Sciatic nerve (tissue), 2 donors: ENCODE measurements around the gene CFAP206. TPM values are rescaled to one million over a fixed set of nuclear protein-coding genes. Genes with fewer than 3 reads are reported as not detected.

ENCODE experiments used
- ATAC-seq: fragments of 200-7000 bp; cut with Tn5 transposase; one replicate; pipeline ENCODE4 v1.9.1; 2020; ENCODE audit warnings: mild to moderate bottlenecking, moderate library complexity
- DNase-seq: peaks from one replicate; pipeline ENCODE4 v3.0.0-alpha.2; 2020; ENCODE audit warnings: low spot score
- intact Hi-C: fragments of 100-400 bp; cut with DNase I; formaldehyde crosslinking; loops from one replicate; pipeline ENCODE4 v1.14.2; 2022
- total RNA-seq: library from RNA; stranded (reverse); fragmentation: NEBNext Ultra II Directional; extraction: Animal tissue kit (Norgen Biotek cat#: 25700); gene quantifications from one replicate; pipeline ENCODE4 v1.2.1, GENCODE V29; 2021
- donor health status: DM: no; HTN: no; CAD: no.
- donor health status: DM: no; HTN: no; CAD: no.

Gene CFAP206, protein sequence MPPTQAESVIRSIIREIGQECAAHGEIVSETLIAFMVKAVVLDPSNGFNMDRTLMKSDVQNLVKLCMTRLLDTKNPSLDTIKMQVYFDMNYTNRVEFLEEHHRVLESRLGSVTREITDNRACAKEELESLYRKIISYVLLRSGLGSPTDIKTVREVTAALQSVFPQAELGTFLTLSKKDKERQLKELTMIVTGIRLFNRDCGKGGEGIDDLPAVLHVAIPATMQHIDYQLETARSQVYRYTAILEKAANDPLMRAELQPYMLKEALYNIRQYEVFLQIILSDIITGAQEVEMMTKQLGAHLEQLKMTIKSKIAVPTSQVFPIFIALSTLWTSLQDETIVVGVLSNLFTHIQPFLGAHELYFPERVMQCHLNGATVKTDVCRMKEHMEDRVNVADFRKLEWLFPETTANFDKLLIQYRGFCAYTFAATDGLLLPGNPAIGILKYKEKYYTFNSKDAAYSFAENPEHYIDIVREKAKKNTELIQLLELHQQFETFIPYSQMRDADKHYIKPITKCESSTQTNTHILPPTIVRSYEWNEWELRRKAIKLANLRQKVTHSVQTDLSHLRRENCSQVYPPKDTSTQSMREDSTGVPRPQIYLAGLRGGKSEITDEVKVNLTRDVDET
- 0.40 TPM for total RNA-seq

DNA sequence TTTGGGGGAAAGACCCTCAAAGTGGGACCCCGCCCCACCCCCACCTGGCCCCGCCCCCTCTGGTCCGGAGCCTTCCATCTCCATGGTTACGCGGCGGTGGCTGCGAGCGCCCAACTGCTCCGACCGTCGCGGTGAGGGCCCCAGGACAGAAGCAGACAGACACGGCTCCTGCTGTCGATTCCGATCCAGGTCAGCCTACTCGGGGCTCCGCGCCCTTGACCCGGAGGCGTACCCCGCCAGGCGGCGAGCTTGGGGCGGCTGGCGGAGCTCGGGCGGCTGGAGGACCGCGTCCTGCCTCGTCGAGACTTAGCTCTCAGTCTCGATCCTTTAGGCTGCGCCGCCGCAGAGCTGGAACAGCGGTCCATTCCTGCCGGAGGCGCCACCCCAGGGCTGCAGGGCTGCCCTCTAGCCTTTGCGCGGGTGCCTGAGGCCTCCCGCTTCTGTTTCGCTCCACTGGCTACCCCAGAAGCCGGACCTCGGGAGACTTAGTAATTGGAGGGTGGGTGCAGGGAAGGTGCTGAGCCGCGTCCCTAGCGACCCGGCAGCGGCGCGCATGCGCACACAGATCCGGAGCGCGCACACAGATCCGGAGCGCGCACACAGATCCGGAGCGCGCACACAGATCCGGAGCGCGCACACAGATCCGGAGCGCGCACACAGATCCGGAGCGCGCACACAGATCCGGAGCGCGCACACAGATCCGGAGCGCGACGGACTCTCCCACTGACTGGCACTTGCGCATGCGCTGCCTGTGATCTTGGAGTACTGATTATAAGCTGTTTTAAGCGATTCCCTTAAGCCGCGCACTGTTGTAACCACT, at the start of gene CFAP206:
Gene CFAP206, plus strand, starts transcription at position 72 of the 820 bp plus-strand sequence. CDS start 1,868 bp downstream, outside the sequence.
- peak; percentile 84 for DNase-seq
- intact Hi-C loops = no loop called here
- peak; percentile 97 for ATAC-seq

DNA sequence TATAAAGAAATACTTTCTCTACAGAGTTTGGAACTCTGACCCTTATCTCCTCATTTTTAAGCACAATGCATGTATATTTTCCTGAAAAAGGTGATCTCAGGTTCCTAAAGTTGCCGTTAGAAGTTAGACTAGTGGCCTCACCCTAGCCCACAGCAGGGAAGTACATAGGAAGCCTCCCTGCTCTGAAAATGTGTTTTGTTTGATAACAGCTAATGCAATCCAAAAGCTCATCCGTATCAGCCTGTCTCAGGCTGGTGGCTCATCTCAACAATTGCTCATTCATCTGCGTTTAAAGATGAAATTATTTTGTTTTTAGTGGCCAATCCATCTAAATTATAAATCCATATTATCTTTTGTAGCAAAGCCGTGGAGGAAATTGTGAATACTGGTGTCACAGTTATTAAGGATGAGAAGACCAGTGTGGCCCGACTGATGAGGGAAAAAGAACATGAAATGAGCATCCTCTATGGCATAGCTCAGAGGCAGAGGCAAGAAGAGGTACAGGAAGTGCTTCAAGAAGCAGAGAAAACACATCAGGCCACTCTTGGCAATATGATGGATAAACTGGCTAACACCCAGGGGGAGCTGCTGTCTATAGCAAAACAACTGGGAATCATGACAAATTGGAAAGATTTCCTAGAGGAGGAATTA, 43.0 kb upstream of the CFAP206 start:
- intact Hi-C loops = no loop called here
- DNase-seq (no peak), ATAC-seq (no peak)

DNA sequence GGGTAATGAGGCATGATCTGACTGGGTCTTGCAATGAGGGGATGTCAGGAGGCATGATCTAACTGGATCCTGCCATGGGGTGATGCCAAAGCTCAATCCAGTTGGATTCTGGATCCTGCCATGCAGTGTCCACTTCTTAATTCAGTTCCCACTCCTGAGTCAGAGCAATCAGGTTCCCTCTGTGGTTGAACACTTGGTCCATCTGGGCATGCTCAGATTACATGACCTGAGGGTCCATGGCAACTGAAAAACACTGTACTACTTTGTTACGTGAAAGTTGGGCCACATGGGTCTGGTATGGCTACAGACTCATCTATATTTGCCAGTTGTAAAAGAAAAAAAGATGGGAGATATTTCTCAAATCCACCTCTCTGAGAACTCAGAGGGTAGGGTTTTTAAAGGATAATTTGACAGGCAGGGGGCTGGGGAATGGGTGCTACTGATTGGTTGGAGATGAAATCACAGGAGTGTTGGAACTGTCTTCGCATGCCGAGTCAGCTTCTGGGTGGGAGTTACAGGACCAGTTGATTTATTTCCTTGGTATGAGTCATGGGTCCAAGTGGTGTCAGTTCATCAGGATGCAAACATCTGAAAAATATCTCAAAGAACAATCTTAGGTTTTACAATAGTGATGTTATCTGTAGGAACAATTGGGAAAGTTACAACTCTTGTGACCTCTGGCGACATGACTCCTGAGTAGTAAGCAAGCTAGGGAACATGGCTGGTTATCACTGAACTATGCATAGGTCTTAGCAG, 41.5 kb upstream of the CFAP206 start:
- intact Hi-C loops = no loop called here
- ATAC-seq = no peak
- DNase-seq = no peak

DNA sequence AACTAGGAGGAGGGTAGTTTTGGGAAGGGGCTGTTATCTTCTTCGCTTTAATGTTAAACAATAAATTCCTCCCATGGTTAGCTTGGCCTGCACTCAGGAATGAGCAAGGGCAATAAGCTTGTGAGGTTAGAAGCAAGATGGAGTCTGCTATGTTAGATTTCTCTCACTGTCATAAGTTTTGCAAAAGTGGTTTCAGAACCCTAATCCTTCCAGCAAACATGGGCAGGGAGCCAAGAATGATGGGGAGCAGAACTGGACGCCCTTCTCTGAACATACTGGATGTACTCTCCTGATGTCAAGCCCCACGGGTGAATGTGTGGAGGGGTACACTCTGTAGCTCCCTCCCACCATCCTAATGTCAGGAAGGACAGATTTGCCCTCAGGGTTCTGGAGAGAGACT, 40.9 kb upstream of the CFAP206 start:
- ATAC-seq (no peak), DNase-seq (no peak)
- intact Hi-C loops = no loop called here

DNA sequence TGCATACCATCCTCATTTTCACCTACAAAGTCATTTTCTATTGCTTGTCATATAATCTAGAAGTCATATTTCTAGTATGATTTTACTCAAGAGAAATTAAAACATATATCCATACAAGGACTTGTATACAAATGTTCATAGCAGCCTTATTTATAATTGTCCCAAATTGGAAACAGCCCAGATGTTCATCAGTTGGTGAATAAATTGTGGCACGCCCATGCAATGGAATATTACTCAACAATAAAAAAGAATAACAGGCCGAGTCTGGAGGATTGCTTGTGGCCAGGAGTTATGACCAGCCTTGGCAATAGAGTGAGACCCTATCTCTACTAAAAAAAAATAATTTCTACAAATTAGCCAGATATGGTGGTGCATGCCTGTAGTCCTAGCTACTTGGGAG, 34.4 kb upstream of the CFAP206 start:
- ATAC-seq = no peak
- intact Hi-C loops = no loop called here
- DNase-seq = no peak

GRCh38 chr6:87375315-87375714, 32.5 kb upstream of the CFAP206 start:
- DNase-seq (no peak), ATAC-seq (no peak)
- intact Hi-C loops = no loop called here

DNA sequence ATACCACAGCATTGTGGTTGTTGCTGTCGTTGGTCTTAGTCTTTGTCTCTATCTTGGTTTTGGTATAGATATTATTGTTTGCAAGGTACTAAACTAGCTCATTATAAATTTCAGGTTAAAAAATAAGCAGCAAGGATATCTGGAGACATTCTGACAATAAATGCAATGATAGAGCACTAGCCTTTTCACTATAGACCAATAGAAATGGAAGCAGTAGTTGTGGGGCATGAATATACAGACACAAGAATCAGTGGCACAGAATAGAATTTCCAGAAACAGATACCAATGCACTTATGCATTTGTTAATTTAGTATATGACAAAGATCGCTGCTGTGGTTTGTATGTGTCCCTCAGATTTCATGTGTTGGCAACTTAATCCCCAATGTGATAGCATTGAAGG, 31.1 kb upstream of the CFAP206 start:
- ATAC-seq (no peak), DNase-seq (no peak)
- intact Hi-C loops = no loop called here

GRCh38 chr6:87378947-87379346, 28.8 kb upstream of the CFAP206 start:
- no peak for ATAC-seq
- DNase-seq = no peak
- intact Hi-C loops = no loop called here

GRCh38 chr6:87382861-87383260, 24.9 kb upstream of the CFAP206 start:
- no peak for ATAC-seq

DNA sequence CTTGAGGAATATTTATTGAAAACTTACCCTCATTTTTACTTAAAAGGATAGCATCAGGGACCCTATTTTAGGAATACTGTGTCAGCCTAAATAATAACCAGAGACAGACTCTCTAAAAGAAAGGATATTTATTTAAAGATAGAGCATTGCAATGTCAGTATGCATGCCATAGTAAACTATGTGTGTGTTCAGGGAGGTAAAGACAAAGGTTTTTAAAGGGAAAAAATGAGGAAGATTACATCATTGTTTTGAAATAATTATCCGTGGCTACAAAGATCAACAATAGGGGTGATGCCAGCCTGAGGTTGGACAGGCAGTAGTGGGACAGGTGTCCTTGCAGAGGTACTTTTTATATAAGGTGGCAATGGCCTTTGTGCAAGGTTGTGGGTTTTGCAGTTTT, 23.7 kb upstream of the CFAP206 start:
- ATAC-seq (no peak), DNase-seq (no peak)
- intact Hi-C loops = no loop called here

More at GRCh38 chr6:87382861-87383260, 24.9 kb upstream of the CFAP206 start:
- intact Hi-C loops = no loop called here
- no peak for DNase-seq

GRCh38 chr6:87384449-87384848, 23.3 kb upstream of the CFAP206 start:
- ATAC-seq (no peak), DNase-seq (no peak)
- intact Hi-C loops = no loop called here

GRCh38 chr6:87391334-87391733, 16.4 kb upstream of the CFAP206 start:
- ATAC-seq (no peak), DNase-seq (no peak)
- intact Hi-C loops = no loop called here

- ATAC-seq (peak; percentile 71), DNase-seq (no peak)
- intact Hi-C loops = no loop called here
Measured at GRCh38 chr6:87393026-87393622, 14.6 kb upstream of the CFAP206 start.

DNA sequence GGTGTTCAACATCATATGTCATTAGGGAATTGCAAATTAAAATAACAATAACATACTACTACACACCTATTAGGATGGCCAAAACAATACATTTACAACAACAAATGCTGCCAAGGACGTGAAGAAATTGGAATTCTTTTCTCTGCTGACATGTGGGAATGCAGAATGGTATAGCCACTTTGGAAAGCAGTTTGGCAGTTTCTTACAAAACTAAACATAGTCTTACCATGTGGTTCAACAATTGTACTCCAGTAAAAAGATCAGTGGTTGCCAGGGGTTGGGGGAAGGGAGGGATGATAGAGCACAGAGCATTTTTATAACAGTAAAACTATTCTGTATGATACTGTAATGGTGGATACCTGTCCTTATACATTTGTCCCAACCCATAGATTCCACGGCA, 12.3 kb upstream of the CFAP206 start:
- ATAC-seq (no peak), DNase-seq (no peak)
- intact Hi-C loops = no loop called here

- intact Hi-C loops = no loop called here
- ATAC-seq = no peak
- no peak for DNase-seq
Measured at GRCh38 chr6:87396595-87397392, 11.0 kb upstream of the CFAP206 start.

- DNase-seq (no peak), ATAC-seq (no peak)
- intact Hi-C loops = no loop called here
Measured at GRCh38 chr6:87397656-87398055, 10.1 kb upstream of the CFAP206 start.

DNA sequence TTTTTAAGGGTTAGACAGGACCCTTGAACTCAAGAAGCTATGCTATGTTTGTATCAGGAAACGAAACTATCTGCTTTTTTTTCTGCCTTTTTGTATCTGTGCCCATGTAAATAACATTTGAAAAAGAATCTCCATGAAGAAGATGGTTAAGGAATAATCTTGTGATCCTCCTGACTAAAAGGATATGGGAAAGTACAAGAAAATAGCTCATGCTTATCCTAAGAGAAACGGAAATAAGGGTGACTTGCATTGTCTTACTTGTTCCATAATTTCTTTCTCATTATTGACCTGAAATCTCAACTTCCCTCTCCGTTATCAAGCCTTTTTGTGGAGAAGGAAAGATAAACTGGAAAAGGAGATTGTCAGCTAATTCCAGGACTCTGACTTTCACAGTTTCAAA, 5.9 kb upstream of the CFAP206 start:
- intact Hi-C loops = no loop called here
- ATAC-seq (no peak), DNase-seq (no peak)

GRCh38 chr6:87407561-87407900, 241 bp upstream of the CFAP206 start:
- ATAC-seq (peak; percentile 76), DNase-seq (peak; percentile 64)
- intact Hi-C loops = no loop called here
